Measurements from ENCODE around the gene BLOC1S3.

Gene BLOC1S3

DNA sequence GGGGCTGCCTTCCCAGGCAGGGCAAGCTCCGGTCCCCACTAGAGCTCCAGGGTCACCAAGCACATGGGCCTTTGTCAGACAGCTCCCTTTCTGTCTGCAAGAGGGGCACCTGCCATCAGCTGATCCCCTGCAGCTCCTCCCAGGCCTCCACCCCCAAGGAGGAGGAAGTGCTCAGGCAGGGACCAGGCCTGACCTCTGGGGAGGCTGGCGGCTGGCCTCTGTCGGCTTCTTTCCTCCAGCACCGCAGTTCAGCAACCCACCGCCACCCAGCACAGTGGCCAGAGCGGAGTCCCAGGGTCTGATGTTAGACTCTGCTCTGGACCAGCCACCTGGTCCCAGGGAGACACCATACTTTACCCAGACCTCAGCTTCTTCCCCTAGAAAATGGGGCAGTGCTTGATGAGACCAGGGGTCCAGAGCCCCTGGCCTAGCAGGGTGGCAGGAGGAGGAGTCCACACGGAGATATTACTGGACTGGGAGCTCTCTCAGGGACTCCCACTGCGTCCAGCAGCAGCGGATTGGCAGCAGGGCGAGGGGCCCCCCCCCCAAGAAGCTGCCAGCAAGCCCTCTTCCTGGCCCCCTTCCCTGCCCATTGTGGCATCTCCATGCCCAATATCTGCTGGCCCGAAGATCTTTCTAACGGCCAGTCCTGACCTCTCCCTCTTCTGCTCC lies 41.9 kb upstream of the BLOC1S3 start:
- TF ChIP-seq, protein P1, sequence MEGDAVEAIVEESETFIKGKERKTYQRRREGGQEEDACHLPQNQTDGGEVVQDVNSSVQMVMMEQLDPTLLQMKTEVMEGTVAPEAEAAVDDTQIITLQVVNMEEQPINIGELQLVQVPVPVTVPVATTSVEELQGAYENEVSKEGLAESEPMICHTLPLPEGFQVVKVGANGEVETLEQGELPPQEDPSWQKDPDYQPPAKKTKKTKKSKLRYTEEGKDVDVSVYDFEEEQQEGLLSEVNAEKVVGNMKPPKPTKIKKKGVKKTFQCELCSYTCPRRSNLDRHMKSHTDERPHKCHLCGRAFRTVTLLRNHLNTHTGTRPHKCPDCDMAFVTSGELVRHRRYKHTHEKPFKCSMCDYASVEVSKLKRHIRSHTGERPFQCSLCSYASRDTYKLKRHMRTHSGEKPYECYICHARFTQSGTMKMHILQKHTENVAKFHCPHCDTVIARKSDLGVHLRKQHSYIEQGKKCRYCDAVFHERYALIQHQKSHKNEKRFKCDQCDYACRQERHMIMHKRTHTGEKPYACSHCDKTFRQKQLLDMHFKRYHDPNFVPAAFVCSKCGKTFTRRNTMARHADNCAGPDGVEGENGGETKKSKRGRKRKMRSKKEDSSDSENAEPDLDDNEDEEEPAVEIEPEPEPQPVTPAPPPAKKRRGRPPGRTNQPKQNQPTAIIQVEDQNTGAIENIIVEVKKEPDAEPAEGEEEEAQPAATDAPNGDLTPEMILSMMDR (conservative IDR thresholded peaks at IDR 0.05): no peak
- no peak for TF ChIP-seq ZFX (IDR thresholded peaks at IDR 0.05)
- no peak overlapping the region for H3K27ac ChIP-seq

DNA sequence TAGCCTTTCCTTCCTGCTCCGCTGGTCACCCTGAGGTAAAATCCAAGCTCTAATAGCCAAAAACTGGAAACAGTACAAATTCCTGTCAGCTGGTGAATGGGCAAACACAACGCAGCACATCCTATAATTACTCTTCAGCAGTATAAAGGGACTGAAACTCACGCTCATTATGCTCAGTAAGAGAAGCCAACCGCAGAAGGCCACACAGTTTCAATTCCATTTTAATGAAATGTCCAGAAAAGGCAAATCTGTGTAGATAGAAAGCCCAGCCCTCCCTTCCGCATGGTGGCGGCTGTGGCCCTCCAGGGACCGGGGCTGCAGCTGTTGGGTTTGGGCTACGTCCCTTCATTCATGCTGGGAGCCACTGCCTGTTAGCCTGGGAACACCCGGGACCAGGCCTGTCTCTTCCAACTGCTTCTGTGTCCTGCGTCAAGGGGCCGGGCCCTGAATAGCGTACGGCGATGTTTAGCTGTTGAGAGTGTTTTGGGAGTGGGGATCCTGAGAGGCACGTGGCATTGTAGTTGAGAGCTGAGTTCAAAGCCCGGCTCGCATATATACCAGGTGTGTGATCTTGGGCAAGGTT lies 41.3 kb upstream of the BLOC1S3 start:
- no peak for TF ChIP-seq ZFX (IDR thresholded peaks at IDR 0.05)
- TF ChIP-seq, protein P1 (conservative IDR thresholded peaks at IDR 0.05): no peak
- H3K27ac ChIP-seq: no peak overlapping the region

DNA sequence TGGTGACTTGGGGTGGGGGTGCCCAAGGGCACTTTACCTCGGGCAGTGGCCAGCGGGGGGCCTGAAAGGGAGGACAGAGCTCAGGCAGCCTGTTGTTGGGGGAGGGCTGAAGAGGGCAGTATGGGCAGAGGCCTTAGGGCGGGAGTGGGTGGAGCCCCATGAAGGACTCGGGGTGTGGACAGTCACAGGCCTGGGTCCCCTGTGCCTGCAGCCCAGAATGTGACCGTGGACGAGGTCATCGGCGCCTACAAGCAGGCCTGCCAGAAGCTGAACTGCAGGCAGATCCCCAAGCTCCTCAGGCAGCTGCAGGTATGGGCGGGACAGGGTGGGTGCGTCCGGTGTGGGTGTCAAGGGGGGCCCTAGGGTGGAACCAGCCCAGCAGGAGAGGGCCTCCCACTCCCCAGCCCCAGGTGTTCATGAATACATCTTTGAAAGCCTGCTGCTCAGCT lies 40.3 kb upstream of the BLOC1S3 start:
- no peak overlapping the region for H3K27ac ChIP-seq
- TF ChIP-seq, protein P1 (conservative IDR thresholded peaks at IDR 0.05): no peak

DNA sequence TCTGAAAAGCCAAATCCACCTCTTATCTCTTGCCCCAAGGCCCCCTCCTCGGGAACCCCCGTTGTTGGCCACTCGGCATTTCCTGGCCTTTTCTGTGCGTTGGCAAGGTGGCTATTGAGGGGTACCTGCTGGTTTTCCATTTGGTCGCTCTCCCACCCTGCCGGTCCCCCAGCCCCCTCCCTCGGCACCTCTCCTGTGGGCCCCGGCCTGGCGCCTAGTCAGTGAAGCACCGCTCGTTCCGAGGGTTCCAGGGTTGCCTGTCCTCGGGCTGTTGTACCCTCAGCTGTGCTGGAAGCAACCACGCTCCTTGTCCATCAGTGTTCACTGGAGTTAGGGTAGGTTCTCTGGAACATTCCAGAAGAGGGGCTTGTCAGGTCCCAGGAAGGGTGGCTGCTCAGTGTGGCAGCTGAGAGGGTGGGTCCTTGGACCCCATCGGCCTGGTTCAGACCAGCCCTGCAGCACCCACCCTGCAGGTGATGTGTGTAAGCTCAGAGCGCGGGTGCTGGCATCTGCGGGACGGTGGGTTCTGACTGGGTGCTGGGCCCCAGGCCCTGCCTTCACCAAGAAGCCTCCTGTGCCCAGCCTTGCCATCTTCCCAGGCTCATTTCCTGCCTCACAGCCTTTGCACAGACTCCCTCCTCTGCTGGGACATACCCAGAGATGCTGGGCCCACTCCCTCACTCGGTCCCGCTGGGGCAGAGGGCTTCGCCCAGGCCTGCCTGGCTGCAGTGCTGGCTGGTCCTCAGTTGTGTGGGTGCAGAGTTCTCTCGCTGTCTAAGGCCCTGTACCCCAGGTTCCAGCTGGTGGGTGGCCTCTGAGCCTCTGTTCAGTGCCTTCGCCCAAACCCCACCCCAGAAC lies 39.1 kb upstream of the BLOC1S3 start:
- H3K27ac ChIP-seq: no peak overlapping the region
- TF ChIP-seq, protein P1 (conservative IDR thresholded peaks at IDR 0.05): no peak
- TF ChIP-seq ZFX (IDR thresholded peaks at IDR 0.05): no peak

DNA sequence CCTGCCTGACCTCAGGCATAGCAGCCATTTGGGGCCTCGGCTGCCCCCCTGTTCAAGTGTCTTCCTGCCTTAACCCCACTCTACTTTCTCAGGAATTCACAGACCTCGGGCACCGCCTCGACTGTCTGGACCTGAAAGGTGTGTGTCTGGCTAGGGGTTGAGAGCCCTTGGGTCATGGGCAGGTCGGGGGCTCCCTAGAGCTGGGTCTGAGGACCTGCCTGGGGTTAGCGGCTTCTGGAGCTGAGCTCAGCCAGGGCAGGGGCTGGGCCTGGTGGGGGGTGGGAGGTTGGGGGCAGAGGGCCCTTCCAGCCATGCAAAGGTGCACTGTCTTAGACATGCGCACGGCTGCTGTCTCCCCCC lies 38.5 kb upstream of the BLOC1S3 start:
- TF ChIP-seq ZFX (IDR thresholded peaks at IDR 0.05): no peak
- TF ChIP-seq, protein P1 (conservative IDR thresholded peaks at IDR 0.05): no peak
- no peak overlapping the region for H3K27ac ChIP-seq

DNA sequence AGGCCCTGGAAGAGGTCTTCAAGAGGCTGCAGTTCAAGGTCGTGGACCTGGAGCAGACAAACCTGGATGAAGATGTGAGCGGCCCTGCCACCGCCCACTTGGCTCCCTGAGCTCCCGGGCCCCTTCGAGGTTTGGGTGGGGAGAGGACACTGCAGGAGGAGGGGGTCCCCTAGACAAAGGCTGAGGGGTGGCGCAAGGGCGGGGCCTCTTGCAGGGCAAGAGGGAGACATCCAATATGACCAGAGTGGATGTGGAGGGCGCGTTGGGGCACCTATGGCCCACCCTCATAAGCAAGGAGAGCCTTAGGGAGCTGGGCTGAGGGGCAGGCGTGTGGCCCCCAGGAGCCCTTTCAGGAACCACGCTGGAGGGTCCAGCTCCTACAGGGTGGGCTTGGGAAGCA lies 38.1 kb upstream of the BLOC1S3 start:
- TF ChIP-seq ZFX (IDR thresholded peaks at IDR 0.05): no peak
- TF ChIP-seq, protein P1 (conservative IDR thresholded peaks at IDR 0.05): no peak
- H3K27ac ChIP-seq: no peak overlapping the region

Data from C4-2B (cell line).